Thoracic aorta (tissue), 2 donors: ENCODE results near the gene MICU1. TPM values are rescaled to one million over a fixed set of nuclear protein-coding genes. Genes with fewer than 3 reads are reported as not detected.

Experiments used
- ATAC-seq: fragments of 150-250 bp; one replicate; pipeline ENCODE4 v1.8.0; 2017; ENCODE audit warnings: low read depth; ENCODE audit not compliant: insufficient number of reproducible peaks, low FRiP score
- DNase-seq: peaks from one replicate; pipeline ENCODE4 v3.0.0-alpha.2; 2020; ENCODE audit warnings: low spot score
- H3K27ac ChIP-seq, 2 donors: fragments of 200-600 bp; sonication (generic); 1 replicate in 1 of 2; 2 replicates in 1 of 2; pipeline ENCODE4 v1.5.1; 2016; ENCODE audit warnings: mild to moderate bottlenecking in 2 of 2, moderate library complexity in 2 of 2
- H3K27me3 ChIP-seq: fragments of 200-600 bp; sonication (generic); replicated peaks from 2 replicates; pipeline ENCODE4 v1.6.0; 2016; ENCODE audit warnings: mild to moderate bottlenecking; ENCODE audit not compliant: insufficient read depth
- H3K36me3 ChIP-seq: fragments of 200-600 bp; sonication (generic); one replicate; pipeline ENCODE4 v1.5.1; 2016
- H3K4me1 ChIP-seq, 2 donors: fragments of 200-600 bp; sonication (generic); 1 replicate in 1 of 2; 2 replicates in 1 of 2; pipeline versions ENCODE4 v1.5.1 to v1.6.0; 2016; ENCODE audit warnings: low read depth in 2 of 2, mild to moderate bottlenecking in 1 of 2; ENCODE audit not compliant: control insufficient read depth in 1 of 2
- H3K4me3 ChIP-seq: fragments of 200-600 bp; sonication (generic); 2 replicates; pipeline ENCODE4 v1.5.1; 2016; ENCODE audit warnings: mild to moderate bottlenecking
- H3K9me3 ChIP-seq: fragments of 200-600 bp; sonication (generic); 2 replicates; pipeline ENCODE4 v1.5.1; 2016
- total RNA-seq, 2 donors: library from RNA; depleted of rRNA; stranded (reverse); fragments of >200 nt; gene quantifications; one replicate each; pipeline versions ENCODE4 v1.1.0 to v1.2.3, GENCODE V29; 2016
- TF ChIP-seq, protein P1 (sequence below): fragments of 200-600 bp; sonication (generic); IDR thresholded peaks from one replicate; pipeline ENCODE4 v1.5.1; 2019; ENCODE audit warnings: antibody characterized with exemption

Gene MICU1
- total RNA-seq, 2 donors from 2014 or later, result 37.4 to 63.5 TPM

GRCh38 chr10:72390764-72391163, 235.1 kb downstream of the MICU1 start:
- TF ChIP-seq, protein P1, sequence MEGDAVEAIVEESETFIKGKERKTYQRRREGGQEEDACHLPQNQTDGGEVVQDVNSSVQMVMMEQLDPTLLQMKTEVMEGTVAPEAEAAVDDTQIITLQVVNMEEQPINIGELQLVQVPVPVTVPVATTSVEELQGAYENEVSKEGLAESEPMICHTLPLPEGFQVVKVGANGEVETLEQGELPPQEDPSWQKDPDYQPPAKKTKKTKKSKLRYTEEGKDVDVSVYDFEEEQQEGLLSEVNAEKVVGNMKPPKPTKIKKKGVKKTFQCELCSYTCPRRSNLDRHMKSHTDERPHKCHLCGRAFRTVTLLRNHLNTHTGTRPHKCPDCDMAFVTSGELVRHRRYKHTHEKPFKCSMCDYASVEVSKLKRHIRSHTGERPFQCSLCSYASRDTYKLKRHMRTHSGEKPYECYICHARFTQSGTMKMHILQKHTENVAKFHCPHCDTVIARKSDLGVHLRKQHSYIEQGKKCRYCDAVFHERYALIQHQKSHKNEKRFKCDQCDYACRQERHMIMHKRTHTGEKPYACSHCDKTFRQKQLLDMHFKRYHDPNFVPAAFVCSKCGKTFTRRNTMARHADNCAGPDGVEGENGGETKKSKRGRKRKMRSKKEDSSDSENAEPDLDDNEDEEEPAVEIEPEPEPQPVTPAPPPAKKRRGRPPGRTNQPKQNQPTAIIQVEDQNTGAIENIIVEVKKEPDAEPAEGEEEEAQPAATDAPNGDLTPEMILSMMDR, result no peak
- no peak overlapping the region for H3K27ac ChIP-seq
- DNase-seq (no peak), ATAC-seq (no peak)
- no peaks in the 10 kb centered on the region for H3K36me3 ChIP-seq
- H3K4me1 ChIP-seq, result no peaks in the 10 kb centered on the region
- no peak overlapping the region for H3K4me3 ChIP-seq
- H3K9me3 ChIP-seq, result no peaks in the 10 kb centered on the region
- H3K27me3 ChIP-seq, result no peaks in the 10 kb centered on the region

GRCh38 chr10:72389716-72390115, 236.2 kb downstream of the MICU1 start:
- DNase-seq (no peak), ATAC-seq (no peak)
- Histone ChIP-seq H3K36me3 (no peaks in the 10 kb centered on the region), H3K27ac (no peak overlapping the region), H3K9me3 (no peaks in the 10 kb centered on the region), H3K4me1 (no peaks in the 10 kb centered on the region), H3K4me3 (no peak overlapping the region), H3K27me3 (no peaks in the 10 kb centered on the region)
- TF ChIP-seq, protein P1, result no peak

- Histone ChIP-seq H3K9me3 (no peaks in the 10 kb centered on the region), H3K27ac (no peak overlapping the region), H3K27me3 (no peaks in the 10 kb centered on the region), H3K4me1 (no peaks in the 10 kb centered on the region), H3K4me3 (no peak overlapping the region), H3K36me3 (no peaks in the 10 kb centered on the region)
- ATAC-seq (no peak), DNase-seq (no peak)
- TF ChIP-seq, protein P1, result no peak
Observed at GRCh38 chr10:72389014-72389413, 236.9 kb downstream of the MICU1 start.

DNA sequence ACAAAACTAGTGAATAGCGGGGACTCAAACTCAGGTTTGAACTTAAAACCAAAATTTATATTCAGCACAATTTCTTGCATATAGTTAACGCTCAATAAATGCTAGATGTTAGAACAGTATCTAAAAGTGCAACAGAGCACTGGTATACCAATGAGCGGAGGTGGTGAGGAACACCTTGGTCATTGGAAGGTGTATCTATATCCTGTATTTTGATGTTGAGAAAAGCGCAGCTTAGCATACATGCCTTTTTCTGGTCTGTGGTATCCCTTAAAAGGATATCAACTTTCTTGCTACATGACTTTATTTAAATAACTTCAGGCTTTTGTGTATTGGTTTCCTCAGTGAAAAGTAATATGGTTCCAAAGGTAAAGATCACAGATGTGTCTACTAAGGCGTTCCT, 237.8 kb downstream of the MICU1 start:
- H3K27ac ChIP-seq, result no peak overlapping the region
- H3K9me3 ChIP-seq, result no peaks in the 10 kb centered on the region
- no peaks in the 10 kb centered on the region for H3K4me1 ChIP-seq
- H3K36me3 ChIP-seq, result no peaks in the 10 kb centered on the region
- TF ChIP-seq, protein P1, result no peak
- H3K27me3 ChIP-seq, result no peaks in the 10 kb centered on the region
- DNase-seq (no peak), ATAC-seq (no peak)
- H3K4me3 ChIP-seq, result no peak overlapping the region

- no peaks in the 10 kb centered on the region for H3K27me3 ChIP-seq
- DNase-seq (no peak), ATAC-seq (no peak)
- H3K9me3 ChIP-seq, result no peaks in the 10 kb centered on the region
- no peak overlapping the region for H3K27ac ChIP-seq
- H3K36me3 ChIP-seq, result no peaks in the 10 kb centered on the region
- no peaks in the 10 kb centered on the region for H3K4me1 ChIP-seq
- no peak overlapping the region for H3K4me3 ChIP-seq
- TF ChIP-seq, protein P1, result no peak
Observed at GRCh38 chr10:72386916-72387586, 238.8 kb downstream of the MICU1 start.
